ENCODE results near the gene TMEM88.
"Not testable (repeated sequence)": the region's sequence is repeated elsewhere in the genome, so short reads cannot be mapped to it uniquely, and the experiment has no call there.

The TMEM88 gene

GRCh38 chr17:7862692-7863437 is 8.0 kb downstream of the TMEM88 start:
- no peak for ATAC-seq
- TF ChIP-seq ZNF8 (CRISPR knock-in tag; IDR thresholded peaks at IDR 0.05) (no peak), GLIS3 (CRISPR knock-in tag; IDR thresholded peaks at IDR 0.05) (no peak), ESRRG (CRISPR knock-in tag; IDR thresholded peaks at IDR 0.05) (no peak), TSHZ2 (CRISPR knock-in tag; IDR thresholded peaks at IDR 0.05) (no peak)
- TF ChIP-seq, protein P1, sequence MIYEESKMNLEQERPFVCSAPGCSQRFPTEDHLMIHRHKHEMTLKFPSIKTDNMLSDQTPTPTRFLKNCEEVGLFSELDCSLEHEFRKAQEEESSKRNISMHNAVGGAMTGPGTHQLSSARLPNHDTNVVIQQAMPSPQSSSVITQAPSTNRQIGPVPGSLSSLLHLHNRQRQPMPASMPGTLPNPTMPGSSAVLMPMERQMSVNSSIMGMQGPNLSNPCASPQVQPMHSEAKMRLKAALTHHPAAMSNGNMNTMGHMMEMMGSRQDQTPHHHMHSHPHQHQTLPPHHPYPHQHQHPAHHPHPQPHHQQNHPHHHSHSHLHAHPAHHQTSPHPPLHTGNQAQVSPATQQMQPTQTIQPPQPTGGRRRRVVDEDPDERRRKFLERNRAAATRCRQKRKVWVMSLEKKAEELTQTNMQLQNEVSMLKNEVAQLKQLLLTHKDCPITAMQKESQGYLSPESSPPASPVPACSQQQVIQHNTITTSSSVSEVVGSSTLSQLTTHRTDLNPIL (CRISPR knock-in tag; IDR thresholded peaks at IDR 0.05; ENCODE audit: low read depth), result no peak
- TF ChIP-seq, protein P2, sequence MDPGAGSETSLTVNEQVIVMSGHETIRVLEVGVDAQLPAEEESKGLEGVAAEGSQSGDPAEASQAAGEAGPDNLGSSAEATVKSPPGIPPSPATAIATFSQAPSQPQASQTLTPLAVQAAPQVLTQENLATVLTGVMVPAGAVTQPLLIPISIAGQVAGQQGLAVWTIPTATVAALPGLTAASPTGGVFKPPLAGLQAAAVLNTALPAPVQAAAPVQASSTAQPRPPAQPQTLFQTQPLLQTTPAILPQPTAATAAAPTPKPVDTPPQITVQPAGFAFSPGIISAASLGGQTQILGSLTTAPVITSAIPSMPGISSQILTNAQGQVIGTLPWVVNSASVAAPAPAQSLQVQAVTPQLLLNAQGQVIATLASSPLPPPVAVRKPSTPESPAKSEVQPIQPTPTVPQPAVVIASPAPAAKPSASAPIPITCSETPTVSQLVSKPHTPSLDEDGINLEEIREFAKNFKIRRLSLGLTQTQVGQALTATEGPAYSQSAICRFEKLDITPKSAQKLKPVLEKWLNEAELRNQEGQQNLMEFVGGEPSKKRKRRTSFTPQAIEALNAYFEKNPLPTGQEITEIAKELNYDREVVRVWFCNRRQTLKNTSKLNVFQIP (CRISPR knock-in tag; IDR thresholded peaks at IDR 0.05; ENCODE audit: borderline replicate concordance, low read depth), result no peak

DNA sequence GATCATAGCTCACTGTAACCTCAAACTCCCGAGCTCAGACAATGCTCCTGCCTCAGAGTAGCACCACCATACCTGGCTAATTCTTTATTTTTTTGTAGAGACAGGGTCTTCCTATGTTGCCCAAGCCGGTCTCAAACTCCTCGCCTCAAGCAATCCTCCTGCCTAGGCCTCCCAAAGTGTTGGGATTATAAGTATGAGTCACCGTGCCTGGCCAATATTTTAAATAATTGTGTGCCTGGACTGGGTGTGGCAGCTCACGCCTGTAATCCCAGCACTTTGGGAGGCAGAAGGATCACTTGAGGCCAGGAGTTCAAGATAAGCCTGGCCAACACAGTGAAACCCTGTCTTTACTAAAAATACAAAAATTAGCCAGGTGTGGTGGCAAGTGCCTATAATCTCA is 9.5 kb downstream of the TMEM88 start:
- ATAC-seq, result not testable (repeated sequence)

GRCh38 chr17:7864995-7865650 is 10.3 kb downstream of the TMEM88 start:
- ATAC-seq, result no peak

More at GRCh38 chr17:7864995-7865650, 10.3 kb downstream of the TMEM88 start:
- TF ChIP-seq CSDC2 (CRISPR knock-in tag; IDR thresholded peaks at IDR 0.05), result no peak
- no peak for TF ChIP-seq TOX (CRISPR knock-in tag; IDR thresholded peaks at IDR 0.05; ENCODE audit: borderline replicate concordance)
- TF ChIP-seq ZNF565 (CRISPR knock-in tag; conservative IDR thresholded peaks at IDR 0.05; ENCODE audit: low read depth), result no peak
- TF ChIP-seq ZNF8 (CRISPR knock-in tag; IDR thresholded peaks at IDR 0.05), result no peak
- TF ChIP-seq RARB (CRISPR knock-in tag; IDR thresholded peaks at IDR 0.05), result no peak
- no peak for TF ChIP-seq SNAI2 (CRISPR knock-in tag; IDR thresholded peaks at IDR 0.05)
- TF ChIP-seq PATZ1 (CRISPR knock-in tag; IDR thresholded peaks at IDR 0.05; ENCODE audit: borderline replicate concordance), result no peak
- no peak for TF ChIP-seq ZFP3 (CRISPR knock-in tag; IDR thresholded peaks at IDR 0.05)
- TF ChIP-seq ZC3H10 (CRISPR knock-in tag; IDR thresholded peaks at IDR 0.05), result no peak
- no peak for TF ChIP-seq TSHZ2 (CRISPR knock-in tag; IDR thresholded peaks at IDR 0.05)
- TF ChIP-seq, protein P2 (CRISPR knock-in tag; IDR thresholded peaks at IDR 0.05; ENCODE audit: borderline replicate concordance, low read depth), result no peak
- TF ChIP-seq ZFP30 (CRISPR knock-in tag; IDR thresholded peaks at IDR 0.05), result no peak
- no peak for TF ChIP-seq OSR1 (CRISPR knock-in tag; IDR thresholded peaks at IDR 0.05)
- TF ChIP-seq, protein P3, sequence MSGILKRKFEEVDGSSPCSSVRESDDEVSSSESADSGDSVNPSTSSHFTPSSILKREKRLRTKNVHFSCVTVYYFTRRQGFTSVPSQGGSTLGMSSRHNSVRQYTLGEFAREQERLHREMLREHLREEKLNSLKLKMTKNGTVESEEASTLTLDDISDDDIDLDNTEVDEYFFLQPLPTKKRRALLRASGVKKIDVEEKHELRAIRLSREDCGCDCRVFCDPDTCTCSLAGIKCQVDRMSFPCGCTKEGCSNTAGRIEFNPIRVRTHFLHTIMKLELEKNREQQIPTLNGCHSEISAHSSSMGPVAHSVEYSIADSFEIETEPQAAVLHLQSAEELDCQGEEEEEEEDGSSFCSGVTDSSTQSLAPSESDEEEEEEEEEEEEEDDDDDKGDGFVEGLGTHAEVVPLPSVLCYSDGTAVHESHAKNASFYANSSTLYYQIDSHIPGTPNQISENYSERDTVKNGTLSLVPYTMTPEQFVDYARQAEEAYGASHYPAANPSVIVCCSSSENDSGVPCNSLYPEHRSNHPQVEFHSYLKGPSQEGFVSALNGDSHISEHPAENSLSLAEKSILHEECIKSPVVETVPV (CRISPR knock-in tag; IDR thresholded peaks at IDR 0.05), result no peak
- TF ChIP-seq BACH2 (CRISPR knock-in tag; IDR thresholded peaks at IDR 0.05; ENCODE audit: borderline replicate concordance), result no peak
- TF ChIP-seq ISL1 (CRISPR knock-in tag; IDR thresholded peaks at IDR 0.05), result no peak
